Measurements from ENCODE around the gene MT4.
A peak's percentile ranks its signal among the peaks of the same experiment; 100 is the strongest.
"Not testable (repeated sequence)": the region's sequence is repeated elsewhere in the genome, so short reads cannot be mapped to it uniquely, and the experiment has no call there.

The MT4 gene

GRCh38 chr16:56559109-56559508 lies 5.8 kb upstream of the MT4 start:
- DNase-seq: no peak

- DNase-seq: no peak
These were observed 4.4 kb upstream of the MT4 start for GRCh38 chr16:56560447-56560846.

GRCh38 chr16:56561126-56561525 lies 3.7 kb upstream of the MT4 start:
- no peak for DNase-seq

- DNase-seq: no peak
These were observed 5.1 kb downstream of the MT4 start for GRCh38 chr16:56569971-56570370.

GRCh38 chr16:56571525-56571924 lies 6.7 kb downstream of the MT4 start:
- no peak for DNase-seq

GRCh38 chr16:56574625-56575024 lies 9.8 kb downstream of the MT4 start:
- DNase-seq: no peak

GRCh38 chr16:56576585-56577299 lies 11.9 kb downstream of the MT4 start:
- DNase-seq: peak; percentile 89

GRCh38 chr16:56577300-56577625 lies 12.4 kb downstream of the MT4 start:
- no peak for DNase-seq

GRCh38 chr16:56580391-56581048 lies 15.6 kb downstream of the MT4 start:
- DNase-seq: no peak

- not testable (repeated sequence) for DNase-seq
These were observed 18.0 kb downstream of the MT4 start for GRCh38 chr16:56582911-56583310.

- DNase-seq: no peak
These were observed 18.7 kb downstream of the MT4 start for GRCh38 chr16:56583351-56584168.

- no peak for DNase-seq
These were observed 19.4 kb downstream of the MT4 start for GRCh38 chr16:56584276-56584675.

- no peak for DNase-seq
These were observed 23.9 kb downstream of the MT4 start for GRCh38 chr16:56588781-56589140.

GRCh38 chr16:56589141-56590039 lies 24.5 kb downstream of the MT4 start, which contains the start of gene MT3:
Gene MT3 (plus strand): TSS chr16:56589528. CDS start chr16:56589591, 63 bp downstream.
- no peak for DNase-seq

GRCh38 chr16:56591377-56592060 lies 26.6 kb downstream of the MT4 start:
- no peak for DNase-seq

GRCh38 chr16:56593573-56594291 lies 28.9 kb downstream of the MT4 start:
- no peak for DNase-seq

GRCh38 chr16:56594292-56594619 lies 29.4 kb downstream of the MT4 start:
- DNase-seq: no peak

- peak; percentile 63 for DNase-seq
These were observed 35.6 kb downstream of the MT4 start for GRCh38 chr16:56600398-56600999.

GRCh38 chr16:56601325-56601724 lies 36.5 kb downstream of the MT4 start:
- no peak for DNase-seq

- peak; percentile 32 for DNase-seq
These were observed 38.7 kb downstream of the MT4 start for GRCh38 chr16:56603589-56603988.

GRCh38 chr16:56604966-56605365 lies 40.1 kb downstream of the MT4 start:
- DNase-seq: no peak

All from CD4-positive, alpha-beta T cell treated with Interleukin-17A for 1 hour (primary cell).